ENCODE measurements around the gene MGRN1. TPM values are rescaled to one million over a fixed set of nuclear protein-coding genes. Genes with fewer than 3 reads are reported as not detected.

The MGRN1 gene
- total RNA-seq, 1 experiment from 2014 or later: 61.3 TPM

DNA sequence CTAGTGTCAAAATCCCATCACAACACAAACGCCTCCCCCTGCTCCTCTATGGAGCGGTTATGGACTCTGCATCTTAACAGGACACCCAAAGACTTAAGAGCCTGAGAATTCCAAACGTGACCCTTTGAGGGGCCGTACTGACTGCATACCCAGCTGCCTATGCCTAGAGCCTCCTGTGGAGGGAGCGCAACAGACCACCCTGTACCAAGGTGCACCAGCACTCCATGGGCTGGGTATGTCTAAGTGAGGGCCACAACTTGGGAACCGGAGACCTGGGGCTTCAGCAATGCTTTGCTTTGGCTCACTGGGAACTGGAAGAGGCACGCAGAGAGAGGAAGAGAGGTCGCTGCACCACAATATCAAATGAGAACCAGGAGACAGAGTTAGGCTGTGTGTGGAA lies 104.0 kb downstream of the MGRN1 start:
- H3K27ac Mint-ChIP-seq (ENCODE audit: low read depth, unreplicated experiment): no peak overlapping the region
- peaks cover 38% of the 10 kb centered on the region for H3K36me3 Mint-ChIP-seq (ENCODE audit: insufficient read depth, unreplicated experiment)
- intact Hi-C loops (cut with micrococcal nuclease): no loop called here
- TF ChIP-seq, protein P1, sequence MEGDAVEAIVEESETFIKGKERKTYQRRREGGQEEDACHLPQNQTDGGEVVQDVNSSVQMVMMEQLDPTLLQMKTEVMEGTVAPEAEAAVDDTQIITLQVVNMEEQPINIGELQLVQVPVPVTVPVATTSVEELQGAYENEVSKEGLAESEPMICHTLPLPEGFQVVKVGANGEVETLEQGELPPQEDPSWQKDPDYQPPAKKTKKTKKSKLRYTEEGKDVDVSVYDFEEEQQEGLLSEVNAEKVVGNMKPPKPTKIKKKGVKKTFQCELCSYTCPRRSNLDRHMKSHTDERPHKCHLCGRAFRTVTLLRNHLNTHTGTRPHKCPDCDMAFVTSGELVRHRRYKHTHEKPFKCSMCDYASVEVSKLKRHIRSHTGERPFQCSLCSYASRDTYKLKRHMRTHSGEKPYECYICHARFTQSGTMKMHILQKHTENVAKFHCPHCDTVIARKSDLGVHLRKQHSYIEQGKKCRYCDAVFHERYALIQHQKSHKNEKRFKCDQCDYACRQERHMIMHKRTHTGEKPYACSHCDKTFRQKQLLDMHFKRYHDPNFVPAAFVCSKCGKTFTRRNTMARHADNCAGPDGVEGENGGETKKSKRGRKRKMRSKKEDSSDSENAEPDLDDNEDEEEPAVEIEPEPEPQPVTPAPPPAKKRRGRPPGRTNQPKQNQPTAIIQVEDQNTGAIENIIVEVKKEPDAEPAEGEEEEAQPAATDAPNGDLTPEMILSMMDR (IDR thresholded peaks at IDR 0.05; ENCODE audit: unreplicated experiment): no peak
- no peak overlapping the region for H3K4me3 Mint-ChIP-seq (ENCODE audit: unreplicated experiment)
- CTCF ChIA-PET: interaction anchor here (0.5 kb wide), 1 partner anchor 250 kb away, joined by 3 read pairs; no protein-coding TSS in a partner anchor
- H3K27me3 Mint-ChIP-seq (ENCODE audit: insufficient read depth, unreplicated experiment): no peaks in the 10 kb centered on the region
- peaks cover 6% of the 10 kb centered on the region for H3K4me1 Mint-ChIP-seq (ENCODE audit: insufficient read depth, unreplicated experiment)
- POLR2A ChIA-PET: no interaction called here
- DNase-seq (ENCODE audit: unreplicated experiment): no peak
- no peaks in the 10 kb centered on the region for H3K9me3 Mint-ChIP-seq (ENCODE audit: unreplicated experiment)
- BruUV-seq (replicated peaks): no TSS peak

DNA sequence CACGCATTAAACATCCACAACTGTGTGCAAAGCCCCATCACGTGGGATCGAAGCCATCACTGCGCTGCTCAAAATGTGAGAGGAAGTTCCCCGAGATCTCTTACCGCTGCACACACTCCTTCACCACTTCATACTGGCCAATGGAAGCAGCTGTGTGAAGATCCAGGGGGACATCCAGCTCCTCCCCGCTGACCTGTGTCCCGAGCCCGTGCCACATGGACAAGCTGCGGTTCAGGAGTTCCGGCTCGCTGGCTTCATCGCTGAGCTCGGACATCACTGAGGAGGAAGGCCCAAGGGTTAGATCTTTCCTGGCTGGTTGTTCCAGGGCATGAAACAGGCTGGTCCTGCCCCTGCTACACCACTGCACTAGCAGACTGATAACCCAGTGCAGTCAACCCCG lies 105.2 kb downstream of the MGRN1 start:
- TF ChIP-seq, protein P1 (IDR thresholded peaks at IDR 0.05; ENCODE audit: unreplicated experiment): no peak
- H3K4me1 Mint-ChIP-seq (ENCODE audit: insufficient read depth, unreplicated experiment): peaks cover 7% of the 10 kb centered on the region
- DNase-seq (ENCODE audit: unreplicated experiment): no peak
- no peak overlapping the region for H3K27ac Mint-ChIP-seq (ENCODE audit: low read depth, unreplicated experiment)
- peaks cover 46% of the 10 kb centered on the region for H3K36me3 Mint-ChIP-seq (ENCODE audit: insufficient read depth, unreplicated experiment)
- BruUV-seq (replicated peaks): no TSS peak
- H3K4me3 Mint-ChIP-seq (ENCODE audit: unreplicated experiment): no peak overlapping the region
- ChIA-PET POLR2A (no interaction called here), CTCF (no interaction called here)
- intact Hi-C loops (cut with micrococcal nuclease): loop anchor here (10.0 kb wide), 1 partner anchor 365 kb away; the partner anchor contains the start of gene EEF2KMT
- H3K9me3 Mint-ChIP-seq (ENCODE audit: unreplicated experiment): no peaks in the 10 kb centered on the region
- H3K27me3 Mint-ChIP-seq (ENCODE audit: insufficient read depth, unreplicated experiment): no peaks in the 10 kb centered on the region

DNA sequence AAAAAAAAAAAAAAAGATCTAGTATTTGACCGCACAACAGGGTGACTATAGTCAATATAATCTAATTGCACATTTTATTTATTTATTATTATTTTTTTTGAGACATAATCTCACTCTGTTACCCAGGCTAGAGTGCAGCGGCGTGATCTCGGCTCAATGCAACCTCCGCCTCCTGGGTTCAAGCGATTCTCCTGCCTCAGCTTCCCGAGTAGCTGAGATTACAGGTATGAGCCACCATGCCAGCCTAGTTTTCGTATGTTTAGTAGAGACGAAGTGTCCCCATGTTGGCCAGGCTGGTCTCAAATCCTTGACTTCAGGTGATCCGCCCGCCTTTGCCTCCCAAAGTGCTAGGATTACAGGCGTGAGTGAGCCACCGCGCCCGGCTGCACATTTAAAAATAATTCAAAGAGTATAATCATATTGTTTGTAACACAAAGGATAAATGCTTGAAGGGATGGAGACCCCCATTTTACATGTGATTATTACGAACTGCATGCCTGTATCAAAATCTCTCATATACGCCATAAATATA lies 108.7 kb downstream of the MGRN1 start:
- Mint-ChIP-seq H3K9me3 (ENCODE audit: unreplicated experiment) (no peaks in the 10 kb centered on the region), H3K27ac (ENCODE audit: low read depth, unreplicated experiment) (peak overlapping the region; percentile 98), H3K4me3 (ENCODE audit: unreplicated experiment) (peak overlapping the region; percentile 98), H3K36me3 (ENCODE audit: insufficient read depth, unreplicated experiment) (peaks cover 34% of the 10 kb centered on the region), H3K4me1 (ENCODE audit: insufficient read depth, unreplicated experiment) (peaks cover 13% of the 10 kb centered on the region), H3K27me3 (ENCODE audit: insufficient read depth, unreplicated experiment) (no peaks in the 10 kb centered on the region)
- no TSS peak for BruUV-seq (replicated peaks)
- no peak for DNase-seq (ENCODE audit: unreplicated experiment)
- TF ChIP-seq, protein P1 (IDR thresholded peaks at IDR 0.05; ENCODE audit: unreplicated experiment): no peak
- intact Hi-C loops (cut with micrococcal nuclease): loop anchor here (10.0 kb wide), 1 partner anchor 362 kb away; the partner anchor contains the start of gene EEF2KMT
- CTCF ChIA-PET: no interaction called here
- POLR2A ChIA-PET: interaction anchor here (0.5 to 2.9 kb wide), 11 partner anchors 9 to 211 kb away, joined by 3 to 64 read pairs (median 8); partner anchors contain the start of genes NUDT16L1 and ZNF500

DNA sequence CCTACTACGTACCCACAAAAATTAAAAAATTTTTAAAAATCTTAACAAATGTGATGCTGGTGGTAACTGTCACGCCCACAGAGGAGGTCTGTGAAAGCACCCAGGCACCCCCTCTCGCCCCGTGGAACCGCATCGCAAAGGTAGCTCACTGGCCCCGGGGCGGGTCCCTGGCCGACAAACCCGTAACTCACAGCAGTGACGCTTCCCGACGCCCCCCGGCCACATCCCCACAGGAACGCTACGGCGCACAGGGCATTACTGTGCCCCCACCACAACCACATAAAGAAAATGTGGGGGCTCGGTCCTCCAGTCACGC lies 109.1 kb downstream of the MGRN1 start:
- peaks cover 13% of the 10 kb centered on the region for H3K4me1 Mint-ChIP-seq (ENCODE audit: insufficient read depth, unreplicated experiment)
- H3K27ac Mint-ChIP-seq (ENCODE audit: low read depth, unreplicated experiment): peak overlapping the region; percentile 98
- no peak for DNase-seq (ENCODE audit: unreplicated experiment)
- intact Hi-C loops (cut with micrococcal nuclease): loop anchor here (1.0 to 10.0 kb wide), 3 partner anchors 34 to 361 kb away; partner anchors contain the start of genes EEF2KMT and ZNF500
- CTCF ChIA-PET: interaction anchor here (0.6 to 1.3 kb wide), 5 partner anchors 35 to 223 kb away, joined by 3 to 7 read pairs (median 3); partner anchors contain the start of gene MGRN1
- POLR2A ChIA-PET: interaction anchor here (0.5 to 2.9 kb wide), 24 partner anchors 9 to 338 kb away, joined by 3 to 64 read pairs (median 5); partner anchors contain the start of genes ALG1, GLYR1, NUDT16L1 and ROGDI
- H3K27me3 Mint-ChIP-seq (ENCODE audit: insufficient read depth, unreplicated experiment): no peaks in the 10 kb centered on the region
- H3K4me3 Mint-ChIP-seq (ENCODE audit: unreplicated experiment): peak overlapping the region; percentile 98
- TSS peak; percentile 54 for BruUV-seq (replicated peaks)
- H3K36me3 Mint-ChIP-seq (ENCODE audit: insufficient read depth, unreplicated experiment): peaks cover 34% of the 10 kb centered on the region
- TF ChIP-seq, protein P1 (IDR thresholded peaks at IDR 0.05; ENCODE audit: unreplicated experiment): no peak
- no peaks in the 10 kb centered on the region for H3K9me3 Mint-ChIP-seq (ENCODE audit: unreplicated experiment)

Data from MCF 10A (cell line).